GM18517 (cell line): ENCODE results near the gene SEMA4G.

ENCODE experiments used
- ATAC-seq: cut with Tn5 transposase; IDR thresholded peaks from one replicate; pipeline ENCODE4 v1.9.1; 2021; ENCODE audit warnings: mild to moderate bottlenecking, moderate library complexity; ENCODE audit not compliant: unreplicated experiment

SEMA4G gene

DNA sequence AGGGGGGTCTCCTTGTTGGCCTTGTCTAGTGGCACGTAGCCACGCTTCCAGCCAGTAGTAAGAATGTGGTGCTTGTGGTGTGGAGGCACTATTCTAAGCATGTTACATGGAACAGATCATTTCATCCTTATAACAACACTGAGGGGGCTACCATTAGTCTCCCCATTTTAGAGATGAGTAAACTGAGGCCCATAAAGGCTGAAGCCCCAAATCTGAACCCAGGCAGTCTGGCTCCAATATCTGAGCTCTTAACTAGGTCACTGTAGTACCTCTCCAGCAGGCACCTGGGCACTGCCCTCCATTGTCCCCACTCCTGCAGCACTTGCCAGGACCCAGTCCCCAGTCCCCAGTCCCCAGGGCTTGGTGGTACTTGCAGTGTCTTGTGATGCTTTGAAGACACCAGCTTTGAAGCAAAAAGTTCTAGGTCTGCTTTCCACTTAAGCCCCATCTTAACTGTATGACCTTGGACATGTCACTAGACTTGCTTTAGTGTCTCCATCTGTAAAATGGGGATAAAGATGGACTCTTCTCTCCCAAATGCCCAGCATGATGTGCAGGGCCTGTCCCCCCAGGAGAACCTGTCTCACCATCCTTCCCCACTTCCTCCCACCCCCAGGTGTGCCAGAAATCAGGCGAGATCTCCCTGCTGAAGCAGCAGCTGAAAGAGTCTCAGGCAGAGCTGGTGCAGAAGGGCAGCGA, 36.7 kb downstream of the SEMA4G start:
- no peak for ATAC-seq

DNA sequence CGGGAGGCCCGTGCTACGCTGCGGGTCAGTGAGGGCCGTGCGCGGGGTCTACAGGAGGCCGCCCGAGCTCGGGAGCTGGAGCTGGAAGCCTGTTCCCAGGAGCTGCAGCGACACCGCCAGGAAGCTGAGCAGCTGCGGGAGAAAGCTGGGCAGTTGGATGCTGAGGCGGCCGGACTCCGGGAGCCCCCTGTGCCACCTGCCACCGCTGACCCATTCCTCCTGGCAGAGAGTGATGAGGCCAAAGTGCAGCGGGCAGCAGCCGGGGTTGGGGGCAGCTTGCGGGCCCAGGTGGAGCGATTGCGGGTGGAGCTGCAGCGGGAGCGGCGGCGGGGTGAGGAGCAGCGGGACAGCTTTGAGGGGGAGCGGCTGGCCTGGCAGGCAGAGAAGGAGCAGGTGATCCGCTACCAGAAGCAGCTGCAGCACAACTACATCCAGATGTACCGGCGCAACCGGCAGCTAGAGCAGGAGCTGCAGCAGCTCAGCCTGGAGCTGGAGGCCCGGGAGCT, 37.3 kb downstream of the SEMA4G start:
- ATAC-seq = no peak

DNA sequence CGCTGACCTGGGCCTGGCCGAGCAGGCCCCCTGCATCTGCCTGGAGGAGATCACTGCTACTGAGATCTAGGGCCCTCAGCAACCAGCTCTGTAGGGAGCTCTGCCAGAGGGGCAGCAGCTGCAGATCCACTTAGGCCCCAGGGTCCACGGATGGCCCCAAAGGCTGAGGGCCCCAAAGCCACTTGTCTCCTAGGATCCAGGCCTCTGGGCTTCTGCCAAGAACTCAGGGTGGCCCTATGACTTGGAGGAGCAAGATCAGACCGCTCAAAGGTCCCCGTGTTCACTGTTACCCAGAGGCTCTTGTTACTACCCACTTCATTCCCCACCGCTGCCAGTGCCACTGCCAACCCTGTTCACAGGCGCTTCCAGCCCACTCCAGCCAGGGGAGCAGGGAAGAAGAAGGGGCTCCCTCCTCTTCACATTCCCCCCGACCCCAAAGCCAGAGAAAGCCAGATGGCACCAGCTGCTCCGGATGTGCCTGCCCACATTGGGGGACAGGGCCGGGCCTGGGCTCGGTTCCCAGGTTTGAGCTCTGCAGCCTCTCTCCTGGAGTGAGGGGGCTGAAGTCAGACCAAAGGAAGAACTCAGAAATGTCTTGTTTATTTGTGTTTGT, 37.9 kb downstream of the SEMA4G start:
- ATAC-seq = no peak

DNA sequence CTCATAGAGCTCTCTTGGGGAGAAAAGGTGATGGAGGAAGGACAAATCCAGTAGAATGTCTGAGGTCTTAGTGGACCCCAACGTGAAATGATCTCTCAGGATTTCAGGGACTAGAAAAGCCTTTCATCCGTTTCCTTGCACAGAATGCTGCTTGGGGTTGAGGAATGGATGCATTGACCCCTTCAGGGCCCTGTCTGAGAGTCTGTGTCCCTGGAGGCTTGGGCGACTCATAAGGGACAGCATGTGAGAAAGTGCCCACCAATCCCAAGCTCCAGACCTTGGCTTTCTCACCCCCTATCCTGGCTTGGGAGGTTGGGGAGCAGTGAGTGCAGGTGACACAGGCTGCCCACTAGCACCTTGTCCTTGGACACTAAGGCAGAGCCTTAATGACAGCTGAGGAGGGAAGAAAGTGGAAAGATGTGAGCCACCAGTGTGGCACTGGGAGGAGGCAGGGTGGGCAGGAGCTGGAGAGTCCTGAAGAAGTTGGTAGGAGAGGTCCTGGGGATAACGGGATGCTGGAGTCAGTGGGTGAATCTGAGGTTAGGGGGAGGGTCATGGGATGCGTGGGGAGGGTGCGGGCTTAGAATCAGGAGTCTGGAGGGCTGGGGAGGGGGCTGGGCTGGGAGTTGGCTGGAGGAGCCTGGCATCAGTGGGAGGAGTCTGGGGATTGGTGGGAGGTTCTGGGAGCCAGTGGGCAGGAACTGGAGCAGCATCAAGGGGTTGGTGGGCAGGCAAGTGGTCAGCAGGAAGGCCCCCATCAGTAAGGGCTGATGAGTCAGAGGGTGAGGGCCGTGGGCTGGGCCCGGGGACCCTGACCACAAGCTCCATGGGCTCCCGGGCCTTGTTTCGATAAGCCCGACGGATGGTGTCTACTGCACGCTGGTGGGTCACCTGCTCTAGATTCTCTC, 38.9 kb downstream of the SEMA4G start:
- ATAC-seq = no peak

DNA sequence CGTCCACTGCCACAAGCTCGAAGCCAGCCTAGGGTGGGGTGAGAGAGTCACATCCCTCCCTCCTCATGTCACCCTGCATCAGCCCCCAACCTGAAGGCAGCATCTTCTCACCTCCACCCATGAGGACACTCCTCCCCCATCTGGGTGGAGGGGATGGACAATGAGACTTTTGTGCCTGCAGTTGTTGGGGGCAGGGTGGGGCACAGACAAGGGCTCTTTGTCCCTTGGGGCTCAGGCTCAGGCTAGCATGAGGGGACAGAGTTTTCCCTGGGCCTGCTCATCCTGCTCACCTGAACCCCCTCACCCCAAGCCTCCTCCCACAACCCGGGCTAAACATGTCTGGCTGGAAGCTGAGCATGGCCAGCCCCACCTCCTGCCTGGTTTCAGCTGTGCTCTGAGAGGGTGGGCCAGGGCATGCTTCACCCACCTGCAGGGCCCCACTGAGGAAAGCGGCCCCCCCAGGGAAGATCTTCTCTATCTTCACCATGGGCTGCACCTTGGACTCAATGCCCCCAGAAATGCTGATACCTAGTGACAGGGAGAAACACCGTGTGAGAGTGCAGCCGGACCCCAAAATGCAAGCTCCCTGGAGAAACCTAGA, 39.6 kb downstream of the SEMA4G start:
- no peak for ATAC-seq

DNA sequence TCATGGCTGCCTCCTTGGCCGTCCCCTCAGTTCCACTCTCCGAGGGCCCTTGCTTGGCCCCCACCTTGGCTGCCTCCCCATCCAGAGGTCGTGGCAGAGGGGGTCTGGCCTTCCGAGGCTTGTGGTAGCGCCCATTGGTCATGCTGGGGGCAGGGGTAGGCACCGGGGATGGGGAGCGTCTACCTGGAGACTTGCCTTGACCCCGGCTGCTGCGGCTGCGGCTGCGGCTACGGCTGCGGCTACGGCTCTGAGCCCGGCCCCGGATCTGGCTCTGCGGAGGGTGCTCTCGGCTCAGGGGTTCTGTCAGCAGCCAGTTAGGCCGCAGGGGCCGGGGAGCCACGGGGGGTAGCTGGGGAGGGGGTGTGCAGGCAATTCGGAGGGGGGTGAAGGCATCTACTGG, 41.0 kb downstream of the SEMA4G start:
- ATAC-seq = no peak

DNA sequence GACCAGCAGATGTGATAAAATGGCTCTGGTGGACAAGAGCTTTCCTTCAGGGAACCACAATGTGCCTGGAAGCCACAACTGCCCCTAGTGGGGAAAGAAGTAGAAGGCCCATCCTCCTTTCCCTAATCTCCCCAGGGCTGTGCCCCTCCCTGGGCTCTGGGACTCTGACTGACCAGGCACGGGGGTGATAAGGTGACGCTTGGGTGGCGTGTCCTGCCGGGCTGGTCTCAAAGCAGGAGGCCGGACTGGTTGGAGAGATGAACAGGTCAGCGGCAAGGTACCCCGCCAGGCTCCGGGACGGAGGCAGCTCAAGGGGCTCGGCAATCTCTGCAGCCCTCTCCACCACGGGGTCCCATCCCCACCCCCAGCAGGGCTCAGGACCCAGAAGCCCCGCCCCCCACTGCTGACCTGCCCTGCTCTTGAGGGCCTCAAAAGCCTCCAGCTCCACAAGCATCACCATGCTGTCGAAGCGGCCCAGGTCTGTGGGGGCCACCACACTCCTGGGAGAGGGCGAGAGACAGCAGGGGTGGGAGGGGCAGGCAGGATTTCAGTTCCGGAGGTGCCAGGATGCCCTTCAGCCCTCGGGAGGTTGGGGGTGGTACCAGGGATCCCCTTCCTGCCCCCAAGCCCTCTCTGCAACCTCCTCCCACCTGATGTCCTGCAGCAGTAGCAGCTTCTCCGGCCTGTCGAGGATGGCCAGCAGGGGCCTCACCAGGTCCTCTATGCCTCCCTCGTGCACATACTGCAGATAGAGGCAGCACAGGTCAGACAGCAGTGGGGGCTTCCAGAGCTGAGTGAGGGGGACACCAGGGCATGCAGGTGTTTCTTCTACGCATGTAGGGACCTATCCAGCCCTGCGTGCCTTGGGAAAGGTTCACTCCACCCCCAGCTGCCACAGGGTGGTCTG, 42.5 kb downstream of the SEMA4G start:
- no peak for ATAC-seq

DNA sequence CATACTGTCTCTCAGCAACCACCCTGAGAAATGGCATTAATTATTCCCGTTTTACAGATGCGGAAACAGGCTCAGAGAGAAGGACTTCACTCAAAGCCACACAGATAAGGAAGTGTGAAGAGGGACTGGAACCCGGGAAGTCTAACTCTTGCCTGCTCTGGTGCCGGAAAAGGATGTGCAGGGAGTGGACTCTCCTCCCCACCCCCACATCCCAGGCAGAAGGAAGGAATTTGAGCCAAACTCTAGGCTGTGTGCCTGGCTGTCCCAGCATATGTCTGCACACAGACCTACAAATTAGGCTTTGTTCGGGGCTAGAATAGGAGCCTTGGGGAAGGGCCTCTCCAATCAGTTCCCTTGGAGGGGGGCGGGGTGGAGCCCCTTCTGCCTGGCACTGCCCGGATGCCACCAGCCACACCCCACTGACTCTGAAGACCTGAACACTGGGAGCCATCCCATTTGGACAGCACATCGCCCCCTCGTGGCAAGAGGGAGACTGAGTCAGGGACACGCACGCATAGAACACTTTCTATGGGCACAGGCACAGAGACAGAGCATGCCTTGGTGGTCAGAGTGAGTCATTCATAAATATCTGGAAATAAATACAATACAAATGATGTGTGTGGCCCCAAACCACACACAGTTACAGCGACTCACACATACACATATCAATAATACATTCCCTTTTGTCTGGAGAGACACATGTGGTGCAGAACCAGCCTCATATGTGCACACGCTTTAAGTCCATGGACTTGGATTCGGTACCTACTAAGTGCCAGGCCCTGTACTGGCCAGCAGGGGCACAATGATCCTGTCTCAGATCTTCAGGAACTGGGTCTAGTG, 43.4 kb downstream of the SEMA4G start:
- ATAC-seq = peak; percentile 80

DNA sequence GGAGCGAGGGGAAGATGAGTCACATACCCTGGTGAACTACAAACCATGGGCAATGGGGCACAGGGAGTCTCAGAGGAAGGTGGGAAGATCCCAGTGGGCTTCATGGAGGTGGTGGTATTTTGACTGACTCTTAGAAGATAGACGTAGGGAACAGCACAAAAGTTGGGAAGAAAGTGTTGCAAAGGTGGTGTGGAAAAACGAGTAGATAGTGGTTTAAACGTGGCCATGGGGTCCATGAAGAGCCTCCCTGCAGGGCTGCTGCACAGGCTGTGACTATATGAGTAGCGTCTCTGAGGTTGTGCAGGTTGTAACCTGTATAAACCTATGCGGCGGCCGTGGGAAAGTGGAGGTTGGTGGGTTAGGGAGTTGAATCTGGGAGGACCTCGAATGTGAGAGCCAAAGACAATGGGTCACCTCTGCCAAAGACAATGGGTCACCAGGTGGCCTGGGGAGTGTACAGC, 44.1 kb downstream of the SEMA4G start:
- ATAC-seq = no peak

DNA sequence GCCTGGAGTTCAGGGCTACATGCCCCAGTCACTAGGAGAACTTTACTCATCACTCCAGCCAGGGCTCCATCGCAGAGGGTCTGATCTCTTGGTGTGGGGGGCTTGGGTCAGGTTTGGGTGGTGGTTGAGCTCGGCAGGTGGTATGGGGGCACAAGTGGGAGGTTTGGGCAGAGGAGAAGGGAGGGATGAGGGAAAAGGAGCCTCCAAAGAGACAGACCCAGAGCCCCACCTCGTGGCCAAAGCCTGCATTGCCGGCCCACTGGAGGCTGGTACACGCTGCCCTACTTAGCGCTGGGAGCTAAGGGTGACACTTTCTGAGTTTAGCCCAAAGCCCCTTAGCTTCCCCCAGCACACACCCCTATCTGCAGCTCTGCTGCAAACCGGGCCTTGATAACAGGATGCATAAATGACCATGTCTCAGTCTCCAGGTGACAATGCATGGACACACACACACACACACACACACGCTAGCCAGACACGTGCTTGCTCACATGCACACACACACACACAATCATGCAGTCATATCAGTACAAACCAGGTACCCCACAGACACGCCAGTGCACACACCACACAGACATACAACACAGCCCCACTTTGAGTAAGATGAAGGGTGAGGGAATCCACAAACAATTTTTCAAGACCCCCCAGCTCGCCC, 45.1 kb downstream of the SEMA4G start:
- no peak for ATAC-seq

DNA sequence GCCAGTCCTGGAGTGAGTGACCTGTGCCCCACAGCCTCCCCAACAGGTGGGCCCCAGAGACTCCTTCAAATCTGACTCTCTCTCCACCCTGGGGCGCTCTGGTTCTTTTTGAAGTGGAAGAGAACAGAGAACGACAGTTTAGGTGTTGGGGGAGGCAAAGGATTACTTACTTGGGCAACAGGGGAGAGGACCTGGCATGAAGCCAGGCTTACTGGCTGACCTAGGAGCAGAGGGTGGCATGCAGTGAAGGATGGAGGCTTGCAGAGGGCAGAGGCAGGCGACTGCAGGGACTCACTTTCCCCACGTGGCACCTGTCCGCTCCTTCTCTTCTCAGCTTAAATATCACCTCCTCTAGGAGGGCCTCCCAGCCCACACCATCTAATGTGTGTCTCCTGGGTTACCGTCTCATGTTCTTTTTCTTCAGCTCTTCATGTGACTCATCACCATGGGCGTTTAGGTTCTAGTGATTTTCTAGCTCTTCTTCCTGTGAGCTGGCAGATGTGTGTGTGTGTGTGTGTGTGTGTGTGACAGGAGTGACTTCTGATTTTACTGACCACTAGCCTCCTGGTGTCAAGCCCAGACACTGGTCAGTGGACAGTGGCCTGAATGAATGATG, 45.8 kb downstream of the SEMA4G start:
- ATAC-seq = no peak

DNA sequence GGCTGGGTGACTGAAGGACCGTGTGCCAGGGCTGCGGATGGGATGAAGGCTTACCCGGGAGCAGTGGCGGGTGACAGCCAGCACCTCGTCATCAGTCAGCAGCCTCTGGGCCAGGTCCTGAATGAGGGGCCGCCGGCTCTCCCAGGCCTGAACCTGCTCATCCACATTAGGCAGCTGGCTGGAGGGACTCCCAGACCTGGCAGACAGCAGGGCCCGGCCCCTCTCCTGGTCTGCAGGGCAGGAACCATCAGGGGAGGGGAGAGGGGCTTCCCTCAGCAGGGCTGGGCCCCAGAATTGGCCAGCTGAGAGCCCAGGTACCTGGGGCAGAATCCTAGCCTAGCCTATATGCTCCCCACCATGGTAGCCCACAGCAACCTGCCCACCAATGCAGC, 46.3 kb downstream of the SEMA4G start:
- ATAC-seq = no peak

DNA sequence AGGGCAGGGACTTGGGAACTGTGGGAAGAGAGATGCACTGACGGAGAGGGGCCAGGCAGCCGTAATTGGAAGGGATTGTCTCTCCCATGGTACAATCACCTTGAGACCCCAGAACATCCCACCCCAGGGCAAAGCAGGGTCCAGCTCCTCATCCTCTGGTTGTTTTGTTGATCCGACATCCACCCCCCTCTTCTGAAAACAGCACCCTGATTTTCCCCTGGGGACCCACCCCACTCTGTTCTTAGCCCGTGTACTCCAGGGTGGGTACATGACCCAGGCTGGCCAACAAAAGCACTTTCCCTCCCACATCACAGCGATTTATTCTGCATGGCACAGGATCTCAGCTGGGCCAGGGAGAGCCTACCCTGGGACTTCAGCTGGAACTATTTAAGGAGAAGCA, 47.5 kb downstream of the SEMA4G start:
- no peak for ATAC-seq

DNA sequence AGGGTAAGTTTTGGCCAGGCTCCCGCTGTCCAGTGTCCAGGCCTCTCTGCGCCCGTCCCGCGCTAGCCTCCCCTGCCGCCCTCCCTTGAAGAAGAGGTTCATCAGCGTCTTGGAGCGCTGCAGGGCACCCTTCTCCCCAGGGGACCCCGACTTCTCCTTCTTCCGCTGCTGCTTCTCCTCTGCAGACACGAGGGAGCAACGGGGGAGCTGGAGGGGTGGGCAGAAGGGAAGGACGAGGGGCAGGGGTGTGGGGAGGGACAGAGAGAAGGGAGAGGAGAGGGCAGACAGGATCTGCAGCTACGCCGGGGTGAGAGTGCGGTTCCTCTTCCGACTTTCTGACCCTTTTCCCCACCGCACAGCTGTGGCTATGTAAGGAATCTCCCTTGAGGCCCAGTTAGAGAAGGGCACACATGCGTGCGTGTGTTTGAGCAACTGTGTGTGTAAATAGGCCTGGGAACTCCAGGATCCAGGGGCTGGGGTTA, 48.9 kb downstream of the SEMA4G start:
- no peak for ATAC-seq

DNA sequence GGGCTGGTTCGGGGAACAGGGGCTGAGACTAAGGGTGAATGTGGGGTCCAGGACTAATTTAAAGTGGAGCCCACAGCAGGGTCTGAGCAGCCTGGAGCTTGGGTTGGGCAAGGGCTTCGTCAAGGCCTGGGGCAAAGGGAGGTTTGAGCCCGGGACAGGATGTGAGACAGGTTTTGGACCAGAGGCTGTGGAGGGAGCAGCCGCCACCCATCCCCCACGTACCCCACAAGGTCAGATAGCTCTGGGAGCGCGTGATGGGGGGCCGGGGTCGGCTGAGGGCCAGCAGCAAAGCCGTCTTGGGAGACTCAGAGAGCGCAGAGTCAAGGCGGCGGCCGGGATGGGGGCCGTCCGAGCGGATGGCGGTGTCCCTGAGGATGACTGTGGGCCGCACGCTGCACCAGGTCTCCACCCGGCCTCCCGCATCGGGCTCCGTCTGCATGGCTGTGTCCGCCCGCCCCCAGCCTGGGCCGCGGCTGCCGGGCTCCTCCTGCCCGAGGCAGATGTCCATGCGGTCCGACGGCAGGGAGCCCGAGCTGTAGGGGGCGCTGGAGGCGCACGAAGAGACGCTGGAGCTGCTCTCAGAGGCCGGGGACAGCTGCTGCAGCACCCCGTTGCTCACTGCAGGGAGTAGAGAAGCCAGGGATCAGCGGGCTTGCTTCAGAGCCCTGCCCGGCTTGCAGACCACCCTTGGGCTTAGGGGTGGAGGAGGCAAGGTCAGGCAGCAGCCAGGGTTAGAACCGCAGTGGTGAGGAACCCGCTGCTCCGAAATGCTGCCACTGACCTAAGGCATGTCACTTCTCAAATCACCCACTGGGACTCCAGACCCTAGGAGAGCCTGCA, 49.5 kb downstream of the SEMA4G start:
- no peak for ATAC-seq
